Measurements from ENCODE around the gene RPS21.

The RPS21 gene

GRCh38 chr20:62428396-62429295 lies 41.7 kb downstream of the RPS21 start:
- no peak for DNase-seq

GRCh38 chr20:62429455-62430310 lies 42.8 kb downstream of the RPS21 start:
- DNase-seq: no peak

- no peak for DNase-seq
Measured at GRCh38 chr20:62430311-62430853, 43.5 kb downstream of the RPS21 start.

- no peak for DNase-seq
Measured at GRCh38 chr20:62430866-62431447, 44.1 kb downstream of the RPS21 start.

- DNase-seq: no peak
Measured at GRCh38 chr20:62433658-62434497, 47.0 kb downstream of the RPS21 start.

GRCh38 chr20:62436692-62437091 lies 49.8 kb downstream of the RPS21 start:
- DNase-seq: no peak

GRCh38 chr20:62437496-62437895 lies 50.6 kb downstream of the RPS21 start:
- no peak for DNase-seq

GRCh38 chr20:62437927-62438326 lies 51.0 kb downstream of the RPS21 start:
- DNase-seq: no peak

Data from NCI-H187 treated with DMSO at 0.1 percent for 48 hours (cell line).